Measurements from ENCODE around the gene PSMC3. TPM values are rescaled to one million over a fixed set of nuclear protein-coding genes. Genes with fewer than 3 reads are reported as not detected.
A peak's percentile ranks its signal among the peaks of the same experiment; 100 is the strongest.

Gene PSMC3
- polyA plus RNA-seq, 1 experiment: 290 TPM

GRCh38 chr11:47434011-47434786 is 8.0 kb upstream of the PSMC3 start:
- Histone ChIP-seq H3K27me3 (ENCODE audit: control insufficient read depth, insufficient read depth, low read length) (no peaks in the 10 kb centered on the region), H3K9me3 (ENCODE audit: control insufficient read depth, insufficient read depth, low read length) (no peaks in the 10 kb centered on the region), H3K27ac (ENCODE audit: low read depth, low read length) (peak overlapping the region; percentile 21), H3K4me3 (ENCODE audit: low read depth, low read length) (no peak overlapping the region)
- CTCF ChIA-PET: interaction anchor here (0.6 kb wide), 1 partner anchor 27 kb away, joined by 5 read pairs; no protein-coding TSS in a partner anchor
- no peak for TF ChIP-seq CTCF (IDR thresholded peaks at IDR 0.05; ENCODE audit: low read depth, low read length)
- no peak for DNase-seq (ENCODE audit: low read depth, low spot score)
- POLR2A ChIA-PET: no interaction called here

- ChIA-PET POLR2A (interaction anchor here (0.7 kb wide), 1 partner anchor 249 kb away, joined by 6 read pairs; no protein-coding TSS in a partner anchor), CTCF (no interaction called here)
- no peaks in the 10 kb centered on the region for H3K9me3 ChIP-seq (ENCODE audit: control insufficient read depth, insufficient read depth, low read length)
- no peak for TF ChIP-seq CTCF (IDR thresholded peaks at IDR 0.05; ENCODE audit: low read depth, low read length)
- no peak overlapping the region for H3K27ac ChIP-seq (ENCODE audit: low read depth, low read length)
- no peak overlapping the region for H3K4me3 ChIP-seq (ENCODE audit: low read depth, low read length)
- no peaks in the 10 kb centered on the region for H3K27me3 ChIP-seq (ENCODE audit: control insufficient read depth, insufficient read depth, low read length)
- DNase-seq (ENCODE audit: low read depth, low spot score): no peak
These were observed 6.9 kb upstream of the PSMC3 start for GRCh38 chr11:47433157-47433556.

GRCh38 chr11:47431356-47432083 is 5.3 kb upstream of the PSMC3 start:
- POLR2A ChIA-PET: no interaction called here
- CTCF ChIA-PET: interaction anchor here (0.7 kb wide), 1 partner anchor 132 kb away, joined by 3 read pairs; no protein-coding TSS in a partner anchor
- Histone ChIP-seq H3K27me3 (ENCODE audit: control insufficient read depth, insufficient read depth, low read length) (no peaks in the 10 kb centered on the region), H3K9me3 (ENCODE audit: control insufficient read depth, insufficient read depth, low read length) (no peaks in the 10 kb centered on the region), H3K27ac (ENCODE audit: low read depth, low read length) (no peak overlapping the region), H3K4me3 (ENCODE audit: low read depth, low read length) (no peak overlapping the region)
- TF ChIP-seq CTCF (IDR thresholded peaks at IDR 0.05; ENCODE audit: low read depth, low read length): no peak
- DNase-seq (ENCODE audit: low read depth, low spot score): no peak

DNA sequence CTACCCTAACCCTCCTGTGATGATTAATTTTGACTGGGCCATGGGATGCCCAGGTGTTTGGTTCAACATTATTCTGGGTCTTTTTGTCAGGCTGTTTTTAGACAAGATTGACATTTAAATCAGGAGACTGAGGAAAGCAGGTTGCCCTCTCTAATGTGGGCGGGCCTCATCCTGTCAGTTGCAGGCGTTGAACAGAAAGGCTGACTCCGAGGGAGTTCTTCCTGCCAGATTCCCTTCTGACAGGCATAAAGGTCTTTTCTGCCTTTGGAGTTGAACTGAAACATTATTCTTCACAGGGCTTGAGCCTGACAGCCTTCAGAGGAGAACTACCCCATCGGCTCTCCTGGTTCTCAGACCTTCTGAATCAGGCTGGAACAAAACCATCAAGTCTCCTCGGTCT is 4.3 kb upstream of the PSMC3 start:
- Histone ChIP-seq H3K27me3 (ENCODE audit: control insufficient read depth, insufficient read depth, low read length) (no peaks in the 10 kb centered on the region), H3K4me3 (ENCODE audit: low read depth, low read length) (no peak overlapping the region), H3K9me3 (ENCODE audit: control insufficient read depth, insufficient read depth, low read length) (no peaks in the 10 kb centered on the region; the same call in 1 of the 2 replicates), H3K27ac (ENCODE audit: low read depth, low read length) (no peak overlapping the region)
- TF ChIP-seq CTCF (IDR thresholded peaks at IDR 0.05; ENCODE audit: low read depth, low read length): no peak
- ChIA-PET POLR2A (no interaction called here), CTCF (no interaction called here)
- DNase-seq (ENCODE audit: low read depth, low spot score): no peak

- ChIA-PET CTCF (interaction anchor here (0.9 to 2.1 kb wide), 3 partner anchors 13 to 52 kb away, joined by 3 to 8 read pairs (median 7); no protein-coding TSS in a partner anchor), POLR2A (interaction anchor here (0.7 to 2.0 kb wide), 5 partner anchors 9 to 260 kb away, joined by 4 to 22 read pairs (median 7); partner anchors contain the start of gene SLC39A13)
- Histone ChIP-seq H3K9me3 (ENCODE audit: control insufficient read depth, insufficient read depth, low read length) (no peaks in the 10 kb centered on the region; the same call in 1 of the 2 replicates), H3K4me3 (ENCODE audit: low read depth, low read length) (peak overlapping the region; percentile 94), H3K27ac (ENCODE audit: low read depth, low read length) (peak overlapping the region; percentile 89), H3K27me3 (ENCODE audit: control insufficient read depth, insufficient read depth, low read length) (no peaks in the 10 kb centered on the region)
- no peak for TF ChIP-seq CTCF (IDR thresholded peaks at IDR 0.05; ENCODE audit: low read depth, low read length)
- no peak for DNase-seq (ENCODE audit: low read depth, low spot score)
These were observed 628 bp downstream of the PSMC3 start for GRCh38 chr11:47425611-47426010.
